GM18519 (cell line): ENCODE measurements around the gene NDUFS8.

Experiments
- ATAC-seq: cut with Tn5 transposase; IDR thresholded peaks from one replicate; pipeline ENCODE4 v1.9.1; 2021; ENCODE audit warnings: mild to moderate bottlenecking, moderate library complexity; ENCODE audit not compliant: unreplicated experiment, low FRiP score

The NDUFS8 gene

GRCh38 chr11:68047437-68048290, 17.2 kb downstream of the NDUFS8 start:
- no peak for ATAC-seq

GRCh38 chr11:68048681-68049508, 18.4 kb downstream of the NDUFS8 start:
- no peak for ATAC-seq

GRCh38 chr11:68049509-68050370, 19.3 kb downstream of the NDUFS8 start:
- no peak for ATAC-seq

GRCh38 chr11:68050371-68050841, 19.9 kb downstream of the NDUFS8 start:
- ATAC-seq = no peak

- no peak for ATAC-seq
These were observed 21.0 kb downstream of the NDUFS8 start for GRCh38 chr11:68051191-68052136.

- ATAC-seq = no peak
These were observed 21.8 kb downstream of the NDUFS8 start for GRCh38 chr11:68052137-68052873.

GRCh38 chr11:68053117-68053516, 22.6 kb downstream of the NDUFS8 start:
- no peak for ATAC-seq

GRCh38 chr11:68053981-68054812, 23.7 kb downstream of the NDUFS8 start:
- ATAC-seq = no peak

GRCh38 chr11:68056317-68057285, 26.1 kb downstream of the NDUFS8 start:
- ATAC-seq = no peak

- ATAC-seq = no peak
These were observed 27.3 kb downstream of the NDUFS8 start for GRCh38 chr11:68057807-68058206.

- no peak for ATAC-seq
These were observed 31.0 kb downstream of the NDUFS8 start for GRCh38 chr11:68061508-68061907.

GRCh38 chr11:68064926-68065325, 34.4 kb downstream of the NDUFS8 start:
- ATAC-seq = no peak

- ATAC-seq = no peak
These were observed 35.4 kb downstream of the NDUFS8 start for GRCh38 chr11:68065841-68066240.

GRCh38 chr11:68066742-68067141, 36.3 kb downstream of the NDUFS8 start:
- no peak for ATAC-seq

GRCh38 chr11:68067991-68068390, 37.5 kb downstream of the NDUFS8 start:
- ATAC-seq = no peak

- no peak for ATAC-seq
These were observed 41.0 kb downstream of the NDUFS8 start for GRCh38 chr11:68071281-68072048.
